HEK293T (cell line): ENCODE data around the gene U2AF1L4.
"Not testable (repeated sequence)": the region's sequence is repeated elsewhere in the genome, so short reads cannot be mapped to it uniquely, and the experiment has no call there.

Source experiments
- CTCF ChIA-PET: fragments of 350-600 bp; formaldehyde crosslinking; extraction: SDS; loops from one replicate; lab custom pipeline; 2021; ENCODE audit warnings: antibody characterized with exemption, inconsistent platforms; lab: Yijun Ruan, JAX
- POLR2A ChIA-PET: fragments of 350-600 bp; formaldehyde crosslinking; extraction: SDS; loops from one replicate; lab custom pipeline; 2020; ENCODE audit warnings: antibody characterized with exemption, inconsistent platforms; lab: Yijun Ruan, JAX
- DNase-seq: peaks from one replicate; pipeline ENCODE4 v3.0.0; 2012; ENCODE audit warnings: mixed read lengths; ENCODE audit errors: extremely low spot score
- ARNT ChIP-seq: fragments of 450-650 bp; IDR thresholded peaks from 2 replicates; pipeline ENCODE4 v1.6.1; 2017; ENCODE audit warnings: mild to moderate bottlenecking
- BHLHE40 ChIP-seq: fragments of 450-650 bp; IDR thresholded peaks from 2 replicates; pipeline ENCODE4 v1.6.1; 2016; ENCODE audit warnings: mild to moderate bottlenecking, moderate library complexity, borderline replicate concordance
- CTBP1 ChIP-seq: fragments of 450-650 bp; IDR thresholded peaks from 2 replicates; pipeline ENCODE4 v1.6.1; 2016; ENCODE audit warnings: borderline replicate concordance
- ELF4 ChIP-seq: fragments of 450-650 bp; IDR thresholded peaks from 2 replicates; pipeline ENCODE4 v1.6.1; 2017; ENCODE audit warnings: antibody characterized with exemption
- FOXA1 ChIP-seq: fragments of 450-650 bp; IDR thresholded peaks from 2 replicates; pipeline ENCODE4 v1.6.1; 2016; ENCODE audit warnings: mild to moderate bottlenecking
- FOXK2 ChIP-seq: fragments of 450-650 bp; IDR thresholded peaks from 2 replicates; pipeline ENCODE4 v1.6.1; 2016; ENCODE audit warnings: mild to moderate bottlenecking
- FOXM1 ChIP-seq: fragments of 450-650 bp; IDR thresholded peaks from 2 replicates; pipeline ENCODE4 v1.6.1; 2017; ENCODE audit warnings: mild to moderate bottlenecking, borderline replicate concordance
- HDGF ChIP-seq: fragments of 450-650 bp; IDR thresholded peaks from 2 replicates; pipeline ENCODE4 v1.6.1; 2017; ENCODE audit warnings: antibody characterized with exemption, borderline replicate concordance
- L3MBTL2 ChIP-seq: fragments of 450-650 bp; conservative IDR thresholded peaks from 2 replicates; pipeline ENCODE4 v1.6.1; 2016; ENCODE audit warnings: mild to moderate bottlenecking
- LEF1 ChIP-seq: fragments of 450-650 bp; IDR thresholded peaks from 2 replicates; pipeline ENCODE4 v1.6.1; 2017; ENCODE audit warnings: mild to moderate bottlenecking, borderline replicate concordance
- NFRKB ChIP-seq: fragments of 450-650 bp; IDR thresholded peaks from 2 replicates; pipeline ENCODE4 v1.6.1; 2016; ENCODE audit warnings: mild to moderate bottlenecking, moderate library complexity
- SP1 ChIP-seq: fragments of 450-650 bp; IDR thresholded peaks from 2 replicates; pipeline ENCODE4 v1.6.1; 2017
- SUZ12 ChIP-seq: fragments of 450-650 bp; IDR thresholded peaks from 2 replicates; pipeline ENCODE4 v1.6.1; 2016; ENCODE audit warnings: mild to moderate bottlenecking
- TARDBP ChIP-seq: fragments of 450-650 bp; IDR thresholded peaks from 2 replicates; pipeline ENCODE4 v1.6.1; 2016
- ZNF384 ChIP-seq: fragments of 450-650 bp; IDR thresholded peaks from 2 replicates; pipeline ENCODE4 v1.6.1; 2016
- TF ChIP-seq, protein P1 (sequence below): fragments of 450-650 bp; IDR thresholded peaks from 2 replicates; pipeline ENCODE4 v1.6.1; 2016

U2AF1L4 gene

DNA sequence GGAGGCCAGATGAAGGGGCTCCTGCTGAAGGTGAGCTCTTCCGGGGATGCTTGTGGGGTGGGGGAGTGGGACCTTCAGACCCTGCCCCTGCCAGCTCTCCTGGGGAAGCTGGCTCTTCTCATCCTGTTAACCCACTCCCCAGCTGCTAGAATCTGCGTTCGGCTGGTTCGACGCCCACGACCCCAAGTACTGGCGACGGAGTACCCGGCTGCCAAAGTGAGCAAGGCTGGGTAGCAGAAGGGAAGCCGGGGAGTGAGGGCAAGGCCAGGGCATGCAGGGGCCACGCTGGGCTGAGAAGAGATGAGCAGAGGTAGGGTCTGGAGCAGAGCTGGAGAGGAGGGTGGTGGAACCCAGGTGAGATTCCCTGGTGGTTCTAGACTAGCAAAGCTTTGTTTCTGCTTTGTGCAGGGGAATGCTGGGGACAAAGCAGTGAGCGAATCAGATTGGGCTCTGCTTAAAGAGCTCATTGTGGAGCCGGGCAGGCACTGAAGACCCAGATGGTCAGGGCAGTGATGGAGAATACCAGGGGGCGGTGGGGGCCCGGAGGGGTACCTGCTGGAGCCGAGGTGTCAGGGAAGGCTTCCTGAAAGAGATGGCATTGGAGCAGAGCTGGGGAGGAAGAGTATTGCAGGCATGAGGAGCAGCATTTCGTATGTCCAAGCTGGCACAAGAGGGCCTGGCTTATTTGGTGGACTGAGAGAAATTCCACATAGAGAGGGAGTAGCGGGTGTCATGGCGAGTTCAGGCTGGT lies 17.1 kb downstream of the U2AF1L4 start:
- ChIA-PET POLR2A (interaction anchor here (1.2 kb wide), 1 partner anchor 12 kb away, joined by 3 read pairs; no protein-coding TSS in a partner anchor), CTCF (no interaction called here)
- no peak for DNase-seq
- TF ChIP-seq ARNT = no peak
- no peak for TF ChIP-seq SP1
- TF ChIP-seq ELF4 = no peak
- TF ChIP-seq HDGF = no peak
- TF ChIP-seq, protein P1, sequence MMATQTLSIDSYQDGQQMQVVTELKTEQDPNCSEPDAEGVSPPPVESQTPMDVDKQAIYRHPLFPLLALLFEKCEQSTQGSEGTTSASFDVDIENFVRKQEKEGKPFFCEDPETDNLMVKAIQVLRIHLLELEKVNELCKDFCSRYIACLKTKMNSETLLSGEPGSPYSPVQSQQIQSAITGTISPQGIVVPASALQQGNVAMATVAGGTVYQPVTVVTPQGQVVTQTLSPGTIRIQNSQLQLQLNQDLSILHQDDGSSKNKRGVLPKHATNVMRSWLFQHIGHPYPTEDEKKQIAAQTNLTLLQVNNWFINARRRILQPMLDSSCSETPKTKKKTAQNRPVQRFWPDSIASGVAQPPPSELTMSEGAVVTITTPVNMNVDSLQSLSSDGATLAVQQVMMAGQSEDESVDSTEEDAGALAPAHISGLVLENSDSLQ = no peak
- TF ChIP-seq CTBP1 = no peak
- TF ChIP-seq SUZ12 = no peak
- TF ChIP-seq FOXA1 = no peak
- TF ChIP-seq FOXM1 = no peak
- no peak for TF ChIP-seq L3MBTL2
- TF ChIP-seq FOXK2 = no peak

DNA sequence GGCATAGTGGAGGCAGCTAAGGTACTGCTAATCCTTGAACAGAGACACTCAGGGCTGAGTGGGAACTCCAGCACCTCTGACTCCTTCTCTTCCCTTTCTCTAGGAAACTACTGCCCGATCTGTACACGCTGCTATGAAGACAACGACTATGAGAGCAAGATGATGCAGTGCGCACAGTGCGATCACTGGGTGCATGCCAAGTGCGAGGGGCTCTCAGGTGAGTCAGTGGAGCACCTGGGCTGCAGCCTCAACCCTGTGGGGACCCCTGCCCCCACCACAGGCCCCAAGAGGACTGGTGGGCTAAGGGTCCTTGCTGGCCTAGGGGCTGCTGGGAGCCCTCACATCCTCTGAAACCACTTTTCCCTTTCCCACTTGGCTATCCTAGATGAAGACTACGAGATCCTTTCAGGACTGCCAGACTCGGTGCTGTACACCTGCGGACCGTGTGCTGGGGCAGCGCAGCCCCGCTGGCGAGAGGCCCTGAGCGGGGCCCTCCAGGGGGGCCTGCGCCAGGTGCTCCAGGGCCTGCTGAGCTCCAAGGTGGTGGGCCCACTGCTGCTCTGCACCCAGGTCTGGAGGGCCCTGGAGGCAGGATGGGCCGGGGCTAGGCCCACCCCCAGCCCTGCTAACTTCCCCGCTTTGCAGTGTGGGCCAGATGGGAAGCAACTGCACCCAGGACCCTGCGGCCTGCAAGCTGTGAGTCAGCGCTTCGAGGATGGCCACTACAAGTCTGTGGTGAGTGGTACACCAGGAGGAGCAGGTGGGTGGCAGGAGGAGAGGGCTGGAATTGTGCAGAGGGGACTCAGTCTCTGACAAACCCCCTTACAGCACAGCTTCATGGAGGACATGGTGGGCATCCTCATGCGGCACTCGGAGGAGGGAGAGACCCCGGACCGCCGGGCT lies 17.9 kb downstream of the U2AF1L4 start:
- TF ChIP-seq FOXM1 (no peak), HDGF (no peak), NFRKB (no peak), SP1 (no peak), SUZ12 (no peak), FOXA1 (no peak), ZNF384 (no peak), ARNT (no peak), CTBP1 (no peak), BHLHE40 (no peak), TARDBP (no peak), L3MBTL2 (no peak), FOXK2 (no peak), LEF1 (no peak), ELF4 (no peak)
- TF ChIP-seq, protein P1 = no peak
- POLR2A ChIA-PET = no interaction called here
- CTCF ChIA-PET = no interaction called here
- no peak for DNase-seq

DNA sequence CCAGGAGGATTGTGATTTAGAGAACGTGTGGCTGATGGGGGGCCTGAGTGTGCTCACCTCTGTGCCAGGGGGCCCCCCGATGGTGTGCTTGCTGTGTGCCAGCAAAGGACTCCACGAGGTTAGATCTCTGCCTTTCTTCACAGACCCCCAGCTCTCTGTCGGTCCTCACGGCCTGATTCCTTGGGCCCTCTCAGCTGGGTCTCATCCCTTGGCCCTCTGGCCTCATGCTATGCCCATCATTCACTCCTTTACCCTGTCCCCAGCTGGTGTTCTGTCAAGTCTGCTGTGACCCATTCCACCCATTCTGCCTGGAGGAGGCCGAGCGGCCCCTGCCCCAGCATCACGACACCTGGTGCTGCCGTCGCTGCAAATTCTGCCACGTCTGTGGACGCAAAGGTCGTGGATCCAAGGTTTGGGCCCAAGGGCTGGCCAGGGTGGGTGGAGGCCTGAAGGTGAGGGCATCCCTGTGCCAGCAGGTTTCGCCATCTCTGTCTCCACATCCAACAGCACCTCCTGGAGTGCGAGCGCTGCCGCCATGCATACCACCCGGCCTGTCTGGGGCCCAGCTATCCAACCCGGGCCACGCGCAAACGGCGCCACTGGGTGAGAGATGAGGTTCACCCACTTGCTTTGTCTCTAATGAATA lies 19.9 kb downstream of the U2AF1L4 start:
- POLR2A ChIA-PET = interaction anchor here (1.2 kb wide), 1 partner anchor 23 kb away, joined by 3 read pairs; the partner anchor contains the start of gene LIN37
- DNase-seq = no peak
- TF ChIP-seq SUZ12 = no peak
- no peak for TF ChIP-seq NFRKB
- TF ChIP-seq, protein P1 = no peak
- TF ChIP-seq TARDBP = no peak
- TF ChIP-seq ZNF384 = no peak
- CTCF ChIA-PET = no interaction called here

DNA sequence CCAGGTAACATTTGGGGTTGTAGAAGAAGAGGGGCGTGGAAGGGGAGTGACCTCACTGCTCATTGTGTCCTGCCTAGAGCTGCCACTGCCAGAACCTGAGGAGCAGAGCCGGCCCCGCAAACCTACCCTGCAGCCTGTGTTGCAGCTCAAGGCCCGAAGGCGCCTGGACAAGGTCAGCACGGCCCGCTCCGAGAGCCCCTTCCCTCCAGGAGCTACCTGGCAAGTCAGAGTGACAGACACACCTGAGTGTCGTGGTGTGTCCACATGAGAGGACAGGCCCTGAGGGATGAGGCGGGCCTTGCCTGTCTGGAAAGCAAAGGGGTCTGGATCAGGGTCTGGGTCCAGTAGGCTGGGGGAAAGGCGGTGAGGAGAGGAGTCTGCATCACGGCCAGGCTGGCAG lies 20.7 kb downstream of the U2AF1L4 start:
- POLR2A ChIA-PET = no interaction called here
- no peak for DNase-seq
- TF ChIP-seq FOXA1 = no peak
- CTCF ChIA-PET = no interaction called here

DNA sequence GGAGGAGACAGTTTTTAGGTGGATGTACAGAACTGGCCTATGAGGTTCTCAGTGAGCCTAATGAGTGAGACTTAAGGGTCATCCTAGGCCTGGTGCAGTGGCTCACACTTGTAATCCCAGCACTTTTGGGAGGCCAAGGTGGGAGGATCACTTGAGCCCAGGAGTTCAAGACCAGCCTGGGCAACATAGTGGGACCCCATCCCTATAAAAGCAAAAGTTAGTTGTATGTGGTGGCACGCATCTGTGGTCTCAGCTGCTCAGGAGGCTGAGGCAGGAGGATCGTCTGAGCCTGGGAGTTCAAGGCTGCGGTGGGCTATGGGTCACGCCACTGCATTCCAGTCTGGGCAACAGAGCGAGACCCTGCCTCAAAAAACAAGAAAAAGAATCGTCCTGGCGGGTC lies 21.1 kb downstream of the U2AF1L4 start:
- POLR2A ChIA-PET = interaction anchor here (1.1 kb wide), 1 partner anchor 9 kb away, joined by 3 read pairs; no protein-coding TSS in a partner anchor
- DNase-seq, CTCF ChIA-PET: not testable (repeated sequence)

DNA sequence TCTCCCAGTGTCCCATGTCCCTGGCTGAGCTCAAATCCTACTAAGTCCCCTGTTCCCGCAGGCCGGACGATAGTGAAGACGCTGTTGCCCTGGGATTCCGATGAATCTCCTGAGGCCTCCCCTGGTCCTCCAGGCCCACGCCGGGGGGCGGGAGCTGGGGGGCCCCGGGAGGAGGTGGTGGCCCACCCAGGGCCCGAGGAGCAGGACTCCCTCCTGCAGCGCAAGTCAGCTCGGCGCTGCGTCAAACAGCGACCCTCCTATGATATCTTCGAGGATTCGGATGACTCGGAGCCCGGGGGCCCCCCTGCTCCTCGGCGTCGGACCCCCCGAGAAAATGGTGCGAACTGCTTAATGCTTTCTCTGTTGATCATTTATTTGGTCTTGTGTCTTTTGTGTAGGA lies 21.5 kb downstream of the U2AF1L4 start:
- DNase-seq = no peak
- no peak for TF ChIP-seq FOXA1
- TF ChIP-seq HDGF = no peak
- no peak for TF ChIP-seq SP1
- ChIA-PET CTCF (no interaction called here), POLR2A (interaction anchor here (0.9 to 1.1 kb wide), 3 partner anchors 10 to 80 kb away, joined by 3 to 6 read pairs (median 3); no protein-coding TSS in a partner anchor)

DNA sequence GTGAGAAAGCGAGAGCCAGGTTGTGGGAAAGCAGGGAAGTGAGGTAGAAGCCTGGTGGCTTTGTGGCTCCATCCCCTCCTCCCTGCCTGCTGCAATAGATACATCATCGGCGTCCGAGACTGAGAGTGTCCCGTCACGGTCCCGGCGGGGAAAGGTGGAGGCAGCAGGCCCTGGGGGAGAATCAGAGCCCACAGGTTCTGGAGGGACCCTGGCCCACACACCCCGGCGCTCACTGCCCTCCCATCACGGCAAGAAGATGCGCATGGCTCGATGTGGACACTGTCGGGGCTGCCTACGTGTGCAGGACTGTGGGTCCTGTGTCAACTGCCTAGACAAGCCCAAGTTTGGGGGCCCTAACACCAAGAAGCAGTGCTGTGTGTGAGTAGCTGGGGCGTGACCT lies 22.3 kb downstream of the U2AF1L4 start:
- TF ChIP-seq ZNF384 (no peak), NFRKB (no peak), SP1 (no peak), ARNT (no peak), LEF1 (no peak), TARDBP (no peak), FOXA1 (no peak), L3MBTL2 (no peak), BHLHE40 (no peak), FOXM1 (no peak), ELF4 (no peak), CTBP1 (no peak), SUZ12 (no peak), FOXK2 (no peak), HDGF (no peak)
- TF ChIP-seq, protein P1 = no peak
- no peak for DNase-seq
- ChIA-PET POLR2A (interaction anchor here (0.9 kb wide), 2 partner anchors 18 to 79 kb away, joined by 3 to 6 read pairs; no protein-coding TSS in a partner anchor), CTCF (no interaction called here)
